HG03432 (cell line): ENCODE data around the gene TMEM140.
"Not testable (repeated sequence)": the region's sequence is repeated elsewhere in the genome, so short reads cannot be mapped to it uniquely, and the experiment has no call there.

Source experiments
- ATAC-seq: cut with Tn5 transposase; IDR thresholded peaks from one replicate; pipeline ENCODE4 v1.9.1; 2021; ENCODE audit warnings: mild to moderate bottlenecking, moderate library complexity; ENCODE audit not compliant: unreplicated experiment

Gene TMEM140

DNA sequence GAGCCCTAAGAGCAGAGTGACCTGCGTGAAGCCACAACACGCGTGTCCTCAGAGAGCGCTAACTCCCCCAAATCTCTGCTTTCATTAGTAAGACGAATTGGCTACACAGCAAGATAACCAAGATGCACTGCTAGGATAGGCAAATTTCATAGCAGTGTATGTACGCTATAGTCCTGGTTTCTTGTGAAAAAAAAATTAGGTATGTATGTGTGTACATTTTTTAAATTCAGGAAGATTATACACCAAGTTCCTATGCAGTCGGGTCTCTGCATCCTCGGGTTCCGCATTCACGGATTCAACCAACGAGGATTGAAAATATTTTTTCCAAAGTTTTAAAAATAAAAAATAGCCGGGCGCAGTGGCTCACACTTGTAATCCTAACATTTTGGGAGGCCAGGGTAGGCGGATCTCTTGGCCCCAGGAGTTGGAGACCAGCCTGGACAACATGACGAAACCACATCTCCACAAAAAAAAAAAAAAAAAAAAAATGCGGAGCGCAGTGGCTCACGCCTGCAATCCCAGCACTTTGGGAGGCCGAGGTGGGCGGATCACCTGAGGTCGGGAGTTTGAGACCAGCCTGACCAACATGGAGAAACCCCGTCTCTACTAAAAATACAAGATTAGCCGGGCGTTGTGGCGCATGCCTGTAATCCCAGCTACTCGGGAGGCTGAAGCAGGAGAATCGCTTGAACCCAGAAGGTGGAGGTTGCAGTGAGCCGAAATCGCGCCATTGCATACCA, 64.2 kb downstream of the TMEM140 start:
- ATAC-seq = not testable (repeated sequence)

DNA sequence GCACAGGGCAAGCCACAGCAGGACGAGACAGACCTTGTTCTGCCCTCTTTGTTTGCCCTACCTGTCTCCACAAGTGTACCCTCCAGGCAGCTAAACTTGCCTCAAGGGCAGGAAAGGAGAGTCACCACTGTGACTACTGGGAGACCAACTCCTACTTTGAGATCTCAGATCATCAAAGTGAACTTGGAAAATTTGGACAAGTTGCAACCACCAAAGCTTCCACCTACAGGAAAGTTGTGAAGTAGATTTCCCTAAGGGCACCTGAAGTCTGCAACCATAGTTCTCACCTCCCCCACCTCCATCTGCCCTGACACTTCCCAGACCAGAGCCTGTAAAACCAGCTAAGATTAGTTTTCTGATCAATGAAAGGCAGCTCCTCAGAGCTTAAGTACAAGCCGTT, 66.0 kb downstream of the TMEM140 start:
- no peak for ATAC-seq

- no peak for ATAC-seq
Measured at GRCh38 chr7:135215180-135215579, 67.3 kb downstream of the TMEM140 start.

DNA sequence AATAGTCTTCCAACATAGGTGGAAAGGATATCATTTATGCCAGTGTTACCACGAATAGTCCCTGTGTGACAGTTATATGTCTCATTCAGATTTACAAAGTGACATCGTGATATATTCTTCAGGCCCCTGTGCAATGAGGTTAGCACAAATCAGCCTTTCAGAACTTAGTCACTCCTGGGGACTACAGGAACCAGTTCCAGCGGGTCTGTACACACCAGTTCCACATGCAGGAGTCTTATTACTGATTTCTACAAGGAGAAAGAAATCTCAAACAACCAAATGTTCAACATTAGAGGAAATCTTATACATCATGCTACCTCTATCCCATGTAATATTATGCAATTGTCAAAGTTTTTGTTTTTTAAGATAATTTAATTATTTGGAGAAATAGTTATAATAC, 67.8 kb downstream of the TMEM140 start:
- ATAC-seq = no peak
